GM19035 (cell line): Measurements from ENCODE around the gene TMEM117.

Experiments
- ATAC-seq: cut with Tn5 transposase; IDR thresholded peaks from one replicate; pipeline ENCODE4 v1.9.1; 2021; ENCODE audit not compliant: unreplicated experiment

The TMEM117 gene

DNA sequence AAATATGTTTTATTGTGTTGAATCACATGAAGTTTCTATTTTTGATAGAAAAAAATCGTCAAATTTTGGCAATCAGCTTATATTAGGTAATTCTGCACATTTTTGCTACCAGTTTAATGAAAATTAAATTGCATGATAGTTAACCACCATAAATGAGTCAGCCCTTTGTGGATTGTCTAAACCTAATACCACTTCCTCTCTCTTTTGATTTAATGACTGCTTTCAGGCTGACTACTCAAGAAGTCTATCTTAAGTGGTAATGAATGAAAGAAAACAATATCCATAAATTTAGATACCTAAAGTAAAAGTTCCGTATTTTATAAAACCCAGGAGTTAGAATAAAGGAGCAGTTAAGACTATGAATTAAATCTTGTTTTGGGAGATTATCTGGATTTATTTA lies 450.5 kb downstream of the TMEM117 start:
- ATAC-seq, result no peak

- no peak for ATAC-seq
Measured at GRCh38 chr12:44286821-44287505, 451.1 kb downstream of the TMEM117 start.

DNA sequence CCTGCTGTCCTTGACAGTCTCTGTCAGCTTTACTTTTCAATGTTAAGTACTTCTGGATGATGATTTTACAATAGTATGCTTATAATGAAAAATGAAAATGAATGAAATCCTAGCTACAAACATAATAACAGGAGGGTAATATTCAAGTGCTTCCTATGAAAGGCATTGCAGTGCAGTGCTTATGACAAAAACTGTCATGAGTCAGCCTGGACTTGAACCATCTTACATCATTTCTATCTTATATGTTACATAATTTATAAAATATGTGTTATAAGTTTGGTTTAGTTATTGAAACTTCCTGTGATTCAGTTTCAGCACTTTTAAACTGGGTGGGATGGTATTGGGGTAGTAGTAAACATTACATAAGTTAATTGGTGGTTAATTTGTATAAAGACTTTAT lies 451.7 kb downstream of the TMEM117 start:
- ATAC-seq, result no peak

DNA sequence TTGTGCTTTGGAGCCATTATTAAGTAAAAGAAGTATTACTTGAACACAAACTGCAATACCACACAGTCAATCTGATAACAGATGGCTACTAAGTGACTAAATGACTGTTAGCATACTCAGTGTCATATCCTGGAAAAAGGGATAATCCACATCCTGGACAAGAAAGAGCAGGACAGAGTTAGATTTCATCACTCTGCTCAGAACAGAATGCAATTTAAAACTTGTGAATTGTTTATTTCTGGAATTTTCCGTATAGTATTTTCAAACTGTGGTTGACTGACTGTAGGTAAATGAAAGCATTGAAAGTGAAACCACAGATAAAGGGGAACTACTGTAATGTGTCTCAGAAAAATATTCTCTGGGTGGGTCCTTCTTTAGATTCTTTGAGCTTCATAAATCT lies 458.8 kb downstream of the TMEM117 start:
- peak; percentile 98 for ATAC-seq

DNA sequence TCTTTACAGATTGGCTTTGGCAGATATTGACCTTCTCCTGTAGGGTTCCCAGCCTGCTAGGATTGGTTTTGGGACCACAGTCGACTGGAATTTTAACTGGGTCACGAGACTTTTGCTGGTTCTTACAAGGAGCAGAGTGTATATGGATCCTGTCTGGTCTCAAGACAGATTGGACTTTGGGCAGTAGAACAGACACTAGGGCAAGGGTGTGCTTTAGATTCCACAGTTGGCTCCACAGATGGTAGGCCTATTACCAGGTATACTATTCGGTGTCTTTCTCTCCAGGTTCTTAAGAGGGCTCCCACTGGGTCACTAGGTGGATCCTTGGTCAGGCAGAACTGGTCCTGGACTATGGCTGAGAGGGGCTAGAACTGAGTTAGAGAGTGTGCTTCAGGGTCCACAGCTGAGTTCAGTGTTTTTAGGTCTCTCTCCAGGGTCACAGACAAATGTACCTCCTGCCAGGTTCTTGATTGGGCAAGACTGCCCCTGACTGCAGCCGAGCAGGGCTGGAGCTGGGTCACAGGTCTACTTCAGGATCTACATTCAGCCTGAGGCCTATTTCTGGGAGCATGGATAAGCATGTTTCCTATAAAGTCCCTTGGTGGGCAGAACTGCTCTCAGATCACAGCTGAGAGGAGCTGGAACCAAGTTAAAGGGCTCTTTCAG lies 460.2 kb downstream of the TMEM117 start:
- ATAC-seq, result no peak

DNA sequence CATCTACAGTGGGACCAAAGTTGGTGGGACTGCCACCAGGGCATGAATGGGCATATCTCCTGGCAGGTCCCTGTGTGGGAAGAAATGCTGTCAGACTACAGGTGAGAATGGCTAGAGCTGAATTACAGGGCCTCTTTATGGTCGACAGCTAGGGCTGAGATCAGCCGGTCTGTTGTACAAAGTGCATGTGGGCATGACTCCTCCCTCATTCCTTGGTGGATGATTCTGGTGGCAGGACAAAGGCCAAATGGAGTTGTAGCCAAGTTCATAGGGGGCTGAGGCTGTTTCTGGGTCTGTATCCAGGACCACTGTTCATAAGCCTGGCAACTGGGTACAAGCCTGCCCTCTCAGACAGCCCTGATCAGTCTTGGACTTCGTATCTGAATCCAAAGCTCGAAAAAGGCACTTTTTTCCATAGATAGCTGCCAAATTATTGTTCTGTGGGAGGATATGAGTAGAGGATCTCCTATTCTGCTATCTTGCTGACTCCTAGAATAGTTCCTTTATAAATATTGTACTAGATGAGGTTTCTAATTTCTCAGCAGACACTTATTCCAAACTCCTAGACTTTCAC lies 460.8 kb downstream of the TMEM117 start:
- no peak for ATAC-seq

DNA sequence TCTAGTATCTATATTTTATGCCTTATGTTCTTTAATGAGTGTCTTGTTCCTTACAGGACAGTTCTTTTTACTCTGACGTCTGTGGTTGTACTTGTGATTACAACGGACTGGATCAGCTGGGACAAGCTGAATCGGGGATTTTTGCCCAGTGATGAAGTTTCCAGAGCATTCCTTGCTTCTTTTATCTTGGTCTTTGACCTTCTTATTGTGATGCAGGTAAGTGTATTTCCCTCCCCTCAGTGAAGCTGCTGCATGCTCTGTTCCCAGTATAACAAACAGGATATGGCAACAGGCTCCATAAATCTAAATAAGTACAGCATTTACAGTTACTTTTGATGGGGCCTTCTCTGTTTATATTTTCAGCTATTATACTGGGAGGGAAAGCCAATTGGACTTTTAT lies 463.6 kb downstream of the TMEM117 start:
- ATAC-seq, result no peak

- peak; percentile 60 for ATAC-seq
Measured at GRCh38 chr12:44307506-44308168, 471.8 kb downstream of the TMEM117 start.

GRCh38 chr12:44313188-44313587 lies 477.3 kb downstream of the TMEM117 start:
- no peak for ATAC-seq

DNA sequence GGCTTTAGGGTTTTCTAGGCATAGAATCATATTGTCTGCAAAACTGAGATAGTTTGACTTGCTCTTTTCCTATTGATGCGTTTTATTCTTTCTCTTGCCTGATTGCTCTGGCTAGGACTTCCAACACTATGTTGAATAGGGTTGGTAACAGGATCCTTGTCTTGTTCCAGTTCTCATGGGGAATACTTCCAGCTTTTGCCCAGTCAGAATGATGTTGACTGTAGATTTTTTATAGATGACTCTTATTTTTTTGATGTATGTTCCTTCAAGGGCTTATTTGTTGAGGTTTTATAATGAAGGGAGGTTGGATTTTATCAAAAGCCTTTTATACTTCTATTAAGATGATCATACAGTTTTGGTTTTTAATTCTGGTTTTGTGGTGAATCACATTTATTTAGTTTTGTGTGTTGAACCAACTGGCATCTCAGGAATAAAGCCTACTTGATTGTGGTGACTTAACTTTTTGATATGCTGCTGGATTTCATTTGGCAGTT lies 478.2 kb downstream of the TMEM117 start:
- no peak for ATAC-seq

DNA sequence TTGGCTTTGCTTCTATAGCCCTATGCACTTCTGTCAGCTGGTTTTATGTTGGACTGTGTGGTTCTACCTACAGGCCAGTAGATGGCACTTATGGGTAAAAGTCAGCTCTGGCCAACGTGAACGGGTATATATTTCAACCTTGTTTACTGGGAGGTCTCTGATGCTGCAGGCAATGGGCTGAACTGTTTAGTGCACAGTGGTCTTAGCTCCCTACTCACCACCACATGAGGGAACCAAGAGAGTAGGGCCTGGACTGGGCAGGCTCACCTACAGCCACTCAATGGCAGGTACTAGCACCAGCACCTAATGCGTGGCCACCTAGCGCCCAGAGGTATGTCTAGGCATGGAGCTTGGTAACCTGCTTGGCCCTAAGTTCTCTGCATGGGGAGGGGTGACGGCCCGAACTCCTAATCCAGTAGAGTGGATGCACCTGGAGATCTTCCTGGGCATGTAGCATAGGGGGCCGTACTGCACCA lies 481.8 kb downstream of the TMEM117 start:
- ATAC-seq, result peak; percentile 87

- no peak for ATAC-seq
Measured at GRCh38 chr12:44331269-44331668, 495.4 kb downstream of the TMEM117 start.

DNA sequence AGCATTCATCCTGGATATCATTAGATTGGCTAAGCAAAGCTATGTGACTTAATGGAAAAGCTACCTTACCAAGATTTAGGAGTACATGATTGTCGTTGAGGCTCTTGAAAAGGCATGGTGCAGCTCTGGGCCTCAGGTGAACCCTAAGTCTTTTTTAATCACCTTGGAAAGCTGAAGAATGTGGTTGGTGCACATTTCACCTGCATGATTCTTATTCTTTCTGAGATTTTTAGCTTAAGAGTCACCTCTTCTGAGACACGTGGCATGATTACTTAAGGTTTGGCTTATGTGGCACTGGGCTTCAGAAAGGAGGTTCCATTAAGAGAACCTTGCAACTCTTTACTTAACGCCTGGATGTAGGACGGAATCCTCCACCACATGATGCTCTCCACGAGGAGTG lies 498.5 kb downstream of the TMEM117 start:
- no peak for ATAC-seq

- ATAC-seq, result no peak
Measured at GRCh38 chr12:44335030-44335429, 499.1 kb downstream of the TMEM117 start.

DNA sequence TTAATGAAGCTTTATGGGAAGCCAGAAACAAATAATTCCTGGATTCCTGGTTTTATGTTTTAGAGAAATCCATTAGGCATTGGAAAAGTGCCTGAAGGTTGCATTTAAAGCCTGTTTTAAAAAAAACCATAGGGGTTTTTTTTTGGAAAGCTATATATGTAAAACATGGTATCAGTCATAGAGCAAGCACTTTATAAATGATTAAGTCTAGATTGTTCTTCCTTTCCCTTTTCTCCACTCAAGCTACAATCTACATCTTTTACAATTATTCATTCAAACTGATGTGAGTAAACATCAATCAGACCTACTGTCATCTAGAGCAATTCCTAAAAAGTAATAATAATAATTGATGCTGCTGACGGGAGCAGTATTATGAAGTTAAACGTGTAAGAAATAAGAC lies 500.7 kb downstream of the TMEM117 start:
- no peak for ATAC-seq

- no peak for ATAC-seq
Measured at GRCh38 chr12:44342371-44342770, 506.5 kb downstream of the TMEM117 start.

GRCh38 chr12:44347145-44347544 lies 511.3 kb downstream of the TMEM117 start:
- no peak for ATAC-seq

DNA sequence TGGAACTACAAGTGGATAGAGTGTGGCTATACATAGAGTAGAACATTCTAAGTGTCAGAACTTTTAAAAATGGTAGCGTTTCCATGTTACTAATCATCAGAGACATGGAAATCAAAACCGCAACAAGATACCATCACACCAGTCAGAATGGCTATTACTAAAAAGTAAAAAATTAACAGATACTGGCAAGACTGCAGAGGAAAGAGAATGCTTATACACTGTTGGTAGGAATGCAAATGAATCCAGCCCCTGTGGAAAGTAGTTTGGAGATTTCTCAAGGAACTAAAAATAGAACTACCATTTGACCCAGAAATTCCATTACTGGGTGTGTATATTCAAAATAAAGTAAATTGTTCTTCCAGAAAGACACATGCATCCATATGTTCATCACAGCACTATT lies 521.6 kb downstream of the TMEM117 start:
- no peak for ATAC-seq

- ATAC-seq, result no peak
Measured at GRCh38 chr12:44358636-44359035, 522.8 kb downstream of the TMEM117 start.

DNA sequence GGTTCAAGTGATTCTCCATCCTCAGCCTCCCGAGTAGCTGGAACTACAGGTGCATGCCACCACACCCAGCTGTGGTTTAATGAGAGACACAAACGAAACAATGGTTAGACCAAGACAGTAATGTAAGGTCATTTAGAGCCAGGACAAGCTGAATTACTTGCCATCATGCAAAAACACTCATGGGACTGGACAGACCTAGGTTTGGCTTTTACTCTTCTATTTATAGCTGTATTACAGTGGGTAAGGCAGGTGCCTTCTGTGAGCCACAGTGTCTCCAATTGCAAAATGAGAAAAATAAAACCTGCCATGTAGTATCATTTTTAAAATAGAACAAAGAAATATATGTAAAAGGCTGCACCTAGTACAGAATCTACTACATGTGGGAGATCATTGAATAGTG lies 527.1 kb downstream of the TMEM117 start:
- no peak for ATAC-seq

DNA sequence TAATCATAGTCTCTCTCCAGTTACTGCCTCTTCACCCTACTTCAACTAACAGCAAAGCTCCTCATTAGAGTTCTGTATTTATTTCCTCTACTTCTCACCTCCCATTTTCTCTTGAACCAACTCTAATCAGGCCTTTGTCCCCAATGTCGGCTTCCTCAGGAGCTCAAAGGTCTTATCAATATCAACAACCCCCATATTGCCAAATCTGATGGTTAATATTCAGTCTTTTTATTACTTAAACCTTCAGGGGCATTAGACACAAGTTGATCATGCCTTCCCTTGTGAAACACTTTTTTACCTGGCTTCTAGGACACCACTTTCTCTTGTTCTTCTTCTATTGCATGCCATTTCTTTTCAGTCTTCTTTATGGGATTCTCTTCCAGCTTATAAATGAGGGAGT lies 531.3 kb downstream of the TMEM117 start:
- no peak for ATAC-seq

- ATAC-seq, result no peak
Measured at GRCh38 chr12:44367916-44368315, 532.0 kb downstream of the TMEM117 start.
